C4-2B (cell line): Measurements from ENCODE around the gene TPCN2.

ENCODE experiments used
- ZFX ChIP-seq: fragments of 450-650 bp; IDR thresholded peaks from 2 replicates; pipeline ENCODE4 v1.6.1; 2017
- TF ChIP-seq, protein P1 (sequence below): fragments of 450-650 bp; conservative IDR thresholded peaks from 2 replicates; pipeline ENCODE4 v1.5.1; 2017; ENCODE audit warnings: mild to moderate bottlenecking

DNA sequence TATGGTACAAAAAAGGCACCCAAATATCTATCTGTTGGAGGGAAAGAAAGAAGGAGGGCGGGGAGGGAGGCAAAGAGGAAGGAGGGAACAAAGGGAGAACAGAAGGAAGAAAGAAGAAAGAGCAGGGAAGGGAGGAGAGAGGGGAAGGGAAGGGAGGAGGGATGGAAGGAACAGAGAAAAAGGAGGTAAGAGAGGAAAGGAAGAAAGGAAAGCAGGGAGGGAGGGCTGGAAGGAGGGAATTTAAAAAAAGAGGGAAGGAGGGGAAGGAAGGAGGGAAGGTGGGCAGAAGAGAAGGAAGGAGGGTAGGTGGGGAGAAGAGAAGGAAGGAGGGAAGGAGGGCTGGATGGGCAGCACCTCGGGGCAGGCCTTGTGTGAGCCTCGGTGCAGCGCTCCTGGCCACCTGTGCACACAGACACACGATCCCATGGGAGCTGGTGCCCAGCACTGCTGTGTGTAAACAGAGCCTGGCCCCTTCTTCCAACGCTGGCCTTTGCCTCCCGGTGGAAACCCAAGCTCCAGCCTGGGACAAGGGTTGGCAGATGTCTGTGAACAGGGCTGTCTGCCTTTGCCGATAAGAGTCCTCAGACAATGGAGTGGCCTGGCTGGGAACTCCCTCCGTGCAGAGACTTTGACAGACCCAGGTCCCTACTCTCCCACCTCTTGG lies 130.2 kb downstream of the TPCN2 start:
- TF ChIP-seq, protein P1, sequence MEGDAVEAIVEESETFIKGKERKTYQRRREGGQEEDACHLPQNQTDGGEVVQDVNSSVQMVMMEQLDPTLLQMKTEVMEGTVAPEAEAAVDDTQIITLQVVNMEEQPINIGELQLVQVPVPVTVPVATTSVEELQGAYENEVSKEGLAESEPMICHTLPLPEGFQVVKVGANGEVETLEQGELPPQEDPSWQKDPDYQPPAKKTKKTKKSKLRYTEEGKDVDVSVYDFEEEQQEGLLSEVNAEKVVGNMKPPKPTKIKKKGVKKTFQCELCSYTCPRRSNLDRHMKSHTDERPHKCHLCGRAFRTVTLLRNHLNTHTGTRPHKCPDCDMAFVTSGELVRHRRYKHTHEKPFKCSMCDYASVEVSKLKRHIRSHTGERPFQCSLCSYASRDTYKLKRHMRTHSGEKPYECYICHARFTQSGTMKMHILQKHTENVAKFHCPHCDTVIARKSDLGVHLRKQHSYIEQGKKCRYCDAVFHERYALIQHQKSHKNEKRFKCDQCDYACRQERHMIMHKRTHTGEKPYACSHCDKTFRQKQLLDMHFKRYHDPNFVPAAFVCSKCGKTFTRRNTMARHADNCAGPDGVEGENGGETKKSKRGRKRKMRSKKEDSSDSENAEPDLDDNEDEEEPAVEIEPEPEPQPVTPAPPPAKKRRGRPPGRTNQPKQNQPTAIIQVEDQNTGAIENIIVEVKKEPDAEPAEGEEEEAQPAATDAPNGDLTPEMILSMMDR: no peak
- TF ChIP-seq ZFX: no peak
